ENCODE data around the gene SPTBN1. TPM values are rescaled to one million over a fixed set of nuclear protein-coding genes. Genes with fewer than 3 reads are reported as not detected.

The SPTBN1 gene
- total RNA-seq, 1 experiment from 2014 or later: 204 TPM

DNA sequence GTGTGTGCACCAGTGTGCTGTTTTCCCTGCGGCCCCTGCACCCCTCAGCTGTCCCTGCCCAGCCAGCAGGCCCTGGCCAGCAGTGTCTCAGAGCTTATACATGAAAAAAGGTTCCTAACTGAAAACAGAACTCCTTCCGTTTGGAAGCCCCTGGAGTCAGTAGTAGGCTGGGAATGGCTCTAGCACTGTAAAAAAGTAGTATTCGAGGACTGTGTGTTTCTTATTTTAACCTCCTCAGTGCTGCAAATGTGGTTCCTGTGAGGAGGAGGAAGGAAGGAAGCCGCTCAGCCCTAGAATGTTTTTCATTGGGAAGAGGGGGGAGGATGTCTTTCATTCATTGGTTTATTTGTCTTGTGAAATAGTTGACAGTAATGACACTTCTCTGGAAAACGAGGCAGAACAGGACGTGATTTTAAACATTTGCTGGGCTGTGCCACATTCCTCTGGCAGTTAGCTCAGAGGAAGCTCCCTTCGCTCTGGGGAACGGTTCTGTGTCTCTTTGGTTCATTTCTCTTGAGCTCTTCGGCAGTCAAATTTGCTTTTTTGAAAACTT lies 103.5 kb downstream of the SPTBN1 start (continued):
- TF ChIP-seq, protein P1, sequence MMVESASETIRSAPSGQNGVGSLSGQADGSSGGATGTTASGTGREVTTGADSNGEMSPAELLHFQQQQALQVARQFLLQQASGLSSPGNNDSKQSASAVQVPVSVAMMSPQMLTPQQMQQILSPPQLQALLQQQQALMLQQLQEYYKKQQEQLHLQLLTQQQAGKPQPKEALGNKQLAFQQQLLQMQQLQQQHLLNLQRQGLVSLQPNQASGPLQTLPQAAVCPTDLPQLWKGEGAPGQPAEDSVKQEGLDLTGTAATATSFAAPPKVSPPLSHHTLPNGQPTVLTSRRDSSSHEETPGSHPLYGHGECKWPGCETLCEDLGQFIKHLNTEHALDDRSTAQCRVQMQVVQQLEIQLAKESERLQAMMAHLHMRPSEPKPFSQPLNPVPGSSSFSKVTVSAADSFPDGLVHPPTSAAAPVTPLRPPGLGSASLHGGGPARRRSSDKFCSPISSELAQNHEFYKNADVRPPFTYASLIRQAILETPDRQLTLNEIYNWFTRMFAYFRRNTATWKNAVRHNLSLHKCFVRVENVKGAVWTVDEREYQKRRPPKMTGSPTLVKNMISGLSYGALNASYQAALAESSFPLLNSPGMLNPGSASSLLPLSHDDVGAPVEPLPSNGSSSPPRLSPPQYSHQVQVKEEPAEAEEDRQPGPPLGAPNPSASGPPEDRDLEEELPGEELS (CRISPR knock-in tag; IDR thresholded peaks at IDR 0.05): no peak
- no peak for TF ChIP-seq CREB1 (CRISPR knock-in tag; IDR thresholded peaks at IDR 0.05)
- TF ChIP-seq, protein P2, sequence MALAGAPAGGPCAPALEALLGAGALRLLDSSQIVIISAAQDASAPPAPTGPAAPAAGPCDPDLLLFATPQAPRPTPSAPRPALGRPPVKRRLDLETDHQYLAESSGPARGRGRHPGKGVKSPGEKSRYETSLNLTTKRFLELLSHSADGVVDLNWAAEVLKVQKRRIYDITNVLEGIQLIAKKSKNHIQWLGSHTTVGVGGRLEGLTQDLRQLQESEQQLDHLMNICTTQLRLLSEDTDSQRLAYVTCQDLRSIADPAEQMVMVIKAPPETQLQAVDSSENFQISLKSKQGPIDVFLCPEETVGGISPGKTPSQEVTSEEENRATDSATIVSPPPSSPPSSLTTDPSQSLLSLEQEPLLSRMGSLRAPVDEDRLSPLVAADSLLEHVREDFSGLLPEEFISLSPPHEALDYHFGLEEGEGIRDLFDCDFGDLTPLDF (CRISPR knock-in tag; IDR thresholded peaks at IDR 0.05): no peak
- TF ChIP-seq, protein P3, sequence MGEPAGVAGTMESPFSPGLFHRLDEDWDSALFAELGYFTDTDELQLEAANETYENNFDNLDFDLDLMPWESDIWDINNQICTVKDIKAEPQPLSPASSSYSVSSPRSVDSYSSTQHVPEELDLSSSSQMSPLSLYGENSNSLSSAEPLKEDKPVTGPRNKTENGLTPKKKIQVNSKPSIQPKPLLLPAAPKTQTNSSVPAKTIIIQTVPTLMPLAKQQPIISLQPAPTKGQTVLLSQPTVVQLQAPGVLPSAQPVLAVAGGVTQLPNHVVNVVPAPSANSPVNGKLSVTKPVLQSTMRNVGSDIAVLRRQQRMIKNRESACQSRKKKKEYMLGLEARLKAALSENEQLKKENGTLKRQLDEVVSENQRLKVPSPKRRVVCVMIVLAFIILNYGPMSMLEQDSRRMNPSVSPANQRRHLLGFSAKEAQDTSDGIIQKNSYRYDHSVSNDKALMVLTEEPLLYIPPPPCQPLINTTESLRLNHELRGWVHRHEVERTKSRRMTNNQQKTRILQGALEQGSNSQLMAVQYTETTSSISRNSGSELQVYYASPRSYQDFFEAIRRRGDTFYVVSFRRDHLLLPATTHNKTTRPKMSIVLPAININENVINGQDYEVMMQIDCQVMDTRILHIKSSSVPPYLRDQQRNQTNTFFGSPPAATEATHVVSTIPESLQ (CRISPR knock-in tag; IDR thresholded peaks at IDR 0.05): no peak
- TF ChIP-seq, protein P4, sequence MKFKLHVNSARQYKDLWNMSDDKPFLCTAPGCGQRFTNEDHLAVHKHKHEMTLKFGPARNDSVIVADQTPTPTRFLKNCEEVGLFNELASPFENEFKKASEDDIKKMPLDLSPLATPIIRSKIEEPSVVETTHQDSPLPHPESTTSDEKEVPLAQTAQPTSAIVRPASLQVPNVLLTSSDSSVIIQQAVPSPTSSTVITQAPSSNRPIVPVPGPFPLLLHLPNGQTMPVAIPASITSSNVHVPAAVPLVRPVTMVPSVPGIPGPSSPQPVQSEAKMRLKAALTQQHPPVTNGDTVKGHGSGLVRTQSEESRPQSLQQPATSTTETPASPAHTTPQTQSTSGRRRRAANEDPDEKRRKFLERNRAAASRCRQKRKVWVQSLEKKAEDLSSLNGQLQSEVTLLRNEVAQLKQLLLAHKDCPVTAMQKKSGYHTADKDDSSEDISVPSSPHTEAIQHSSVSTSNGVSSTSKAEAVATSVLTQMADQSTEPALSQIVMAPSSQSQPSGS (CRISPR knock-in tag; IDR thresholded peaks at IDR 0.05; ENCODE audit: borderline replicate concordance, low read depth): no peak
- no peak for TF ChIP-seq FOXJ3 (CRISPR knock-in tag; IDR thresholded peaks at IDR 0.05; ENCODE audit: borderline replicate concordance)
- TF ChIP-seq, protein P5, sequence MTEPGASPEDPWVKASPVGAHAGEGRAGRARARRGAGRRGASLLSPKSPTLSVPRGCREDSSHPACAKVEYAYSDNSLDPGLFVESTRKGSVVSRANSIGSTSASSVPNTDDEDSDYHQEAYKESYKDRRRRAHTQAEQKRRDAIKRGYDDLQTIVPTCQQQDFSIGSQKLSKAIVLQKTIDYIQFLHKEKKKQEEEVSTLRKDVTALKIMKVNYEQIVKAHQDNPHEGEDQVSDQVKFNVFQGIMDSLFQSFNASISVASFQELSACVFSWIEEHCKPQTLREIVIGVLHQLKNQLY (CRISPR knock-in tag; IDR thresholded peaks at IDR 0.05): no peak
- no peak for TF ChIP-seq SMAD4 (CRISPR knock-in tag; IDR thresholded peaks at IDR 0.05)
- no peak for TF ChIP-seq ELF4 (CRISPR knock-in tag; IDR thresholded peaks at IDR 0.05; ENCODE audit: low read depth)
- TF ChIP-seq ATF1 (CRISPR knock-in tag; IDR thresholded peaks at IDR 0.05): no peak
- TF ChIP-seq, protein P6, sequence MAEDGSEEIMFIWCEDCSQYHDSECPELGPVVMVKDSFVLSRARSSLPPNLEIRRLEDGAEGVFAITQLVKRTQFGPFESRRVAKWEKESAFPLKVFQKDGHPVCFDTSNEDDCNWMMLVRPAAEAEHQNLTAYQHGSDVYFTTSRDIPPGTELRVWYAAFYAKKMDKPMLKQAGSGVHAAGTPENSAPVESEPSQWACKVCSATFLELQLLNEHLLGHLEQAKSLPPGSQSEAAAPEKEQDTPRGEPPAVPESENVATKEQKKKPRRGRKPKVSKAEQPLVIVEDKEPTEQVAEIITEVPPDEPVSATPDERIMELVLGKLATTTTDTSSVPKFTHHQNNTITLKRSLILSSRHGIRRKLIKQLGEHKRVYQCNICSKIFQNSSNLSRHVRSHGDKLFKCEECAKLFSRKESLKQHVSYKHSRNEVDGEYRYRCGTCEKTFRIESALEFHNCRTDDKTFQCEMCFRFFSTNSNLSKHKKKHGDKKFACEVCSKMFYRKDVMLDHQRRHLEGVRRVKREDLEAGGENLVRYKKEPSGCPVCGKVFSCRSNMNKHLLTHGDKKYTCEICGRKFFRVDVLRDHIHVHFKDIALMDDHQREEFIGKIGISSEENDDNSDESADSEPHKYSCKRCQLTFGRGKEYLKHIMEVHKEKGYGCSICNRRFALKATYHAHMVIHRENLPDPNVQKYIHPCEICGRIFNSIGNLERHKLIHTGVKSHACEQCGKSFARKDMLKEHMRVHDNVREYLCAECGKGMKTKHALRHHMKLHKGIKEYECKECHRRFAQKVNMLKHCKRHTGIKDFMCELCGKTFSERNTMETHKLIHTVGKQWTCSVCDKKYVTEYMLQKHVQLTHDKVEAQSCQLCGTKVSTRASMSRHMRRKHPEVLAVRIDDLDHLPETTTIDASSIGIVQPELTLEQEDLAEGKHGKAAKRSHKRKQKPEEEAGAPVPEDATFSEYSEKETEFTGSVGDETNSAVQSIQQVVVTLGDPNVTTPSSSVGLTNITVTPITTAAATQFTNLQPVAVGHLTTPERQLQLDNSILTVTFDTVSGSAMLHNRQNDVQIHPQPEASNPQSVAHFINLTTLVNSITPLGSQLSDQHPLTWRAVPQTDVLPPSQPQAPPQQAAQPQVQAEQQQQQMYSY (CRISPR knock-in tag; IDR thresholded peaks at IDR 0.05): no peak

DNA sequence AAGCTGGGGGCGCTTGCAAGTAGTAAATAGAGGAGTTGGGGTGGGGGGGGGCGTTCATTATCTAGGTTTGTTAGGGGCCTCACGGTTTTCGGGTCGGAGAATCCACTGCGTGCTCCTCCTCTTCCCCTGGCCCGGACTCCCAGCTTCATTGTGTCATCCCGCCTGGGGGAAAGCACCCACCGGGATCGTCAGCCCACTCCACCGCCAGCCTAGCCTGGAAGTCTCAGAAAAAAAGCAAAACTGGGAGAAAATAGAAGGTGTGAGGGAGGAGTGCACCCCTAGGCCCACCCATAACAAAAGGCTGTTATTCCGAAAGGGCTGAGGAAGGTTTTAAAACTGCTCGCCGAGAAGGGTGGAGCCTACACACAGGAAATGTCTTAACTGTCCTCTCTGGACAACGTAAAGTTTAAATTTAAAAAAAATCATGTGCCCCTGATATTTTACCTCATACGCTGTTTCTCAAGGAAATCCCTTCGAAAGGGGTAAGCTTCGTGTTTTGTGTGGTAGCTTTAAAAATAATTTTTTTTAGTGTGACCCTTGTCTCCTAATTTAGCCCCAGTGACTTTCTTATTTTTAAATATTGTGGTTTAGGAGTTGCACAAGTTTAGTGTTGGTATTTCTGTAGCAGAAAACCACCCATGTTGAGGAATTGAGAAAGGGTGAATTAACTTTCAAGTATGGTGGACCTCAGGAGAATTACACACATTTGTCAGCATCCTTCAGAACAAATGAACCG lies 104.2 kb downstream of the SPTBN1 start:
- DNase-seq (ENCODE audit: low spot score): no peak
- peak overlapping the region; percentile 91 for H3K4me3 Mint-ChIP-seq
- CTCF ChIA-PET: interaction anchor here (1.0 to 2.3 kb wide), 2 partner anchors 42 to 58 kb away, joined by 3 to 8 read pairs; no protein-coding TSS in a partner anchor
- H3K27ac Mint-ChIP-seq: peak overlapping the region; percentile 95
- no peaks in the 10 kb centered on the region for H3K36me3 Mint-ChIP-seq
- ATAC-seq: no peak
- H3K4me1 Mint-ChIP-seq: peaks cover 59% of the 10 kb centered on the region
- TF ChIP-seq SP1 (CRISPR knock-in tag; conservative IDR thresholded peaks at IDR 0.05): 0 out of 2 replicates have a peak, but pooled peaks have one; percentile 26
- TF ChIP-seq, protein P7, sequence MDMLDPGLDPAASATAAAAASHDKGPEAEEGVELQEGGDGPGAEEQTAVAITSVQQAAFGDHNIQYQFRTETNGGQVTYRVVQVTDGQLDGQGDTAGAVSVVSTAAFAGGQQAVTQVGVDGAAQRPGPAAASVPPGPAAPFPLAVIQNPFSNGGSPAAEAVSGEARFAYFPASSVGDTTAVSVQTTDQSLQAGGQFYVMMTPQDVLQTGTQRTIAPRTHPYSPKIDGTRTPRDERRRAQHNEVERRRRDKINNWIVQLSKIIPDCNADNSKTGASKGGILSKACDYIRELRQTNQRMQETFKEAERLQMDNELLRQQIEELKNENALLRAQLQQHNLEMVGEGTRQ (CRISPR knock-in tag; IDR thresholded peaks at IDR 0.05): no peak
- POLR2A ChIA-PET: interaction anchor here (0.6 to 1.3 kb wide), 6 partner anchors 9 to 241 kb away, joined by 3 to 4 read pairs (median 4); no protein-coding TSS in a partner anchor
- H3K9me3 Mint-ChIP-seq: no peaks in the 10 kb centered on the region
- H3K27me3 Mint-ChIP-seq (ENCODE audit: low read depth): no peaks in the 10 kb centered on the region

Data from WTC11 (cell line).